ENCODE data around the gene ADCY3. TPM values are rescaled to one million over a fixed set of nuclear protein-coding genes. Genes with fewer than 3 reads are reported as not detected.

ADCY3 gene
- total RNA-seq, 1 donor from 2014 or later = 19.8 TPM

DNA sequence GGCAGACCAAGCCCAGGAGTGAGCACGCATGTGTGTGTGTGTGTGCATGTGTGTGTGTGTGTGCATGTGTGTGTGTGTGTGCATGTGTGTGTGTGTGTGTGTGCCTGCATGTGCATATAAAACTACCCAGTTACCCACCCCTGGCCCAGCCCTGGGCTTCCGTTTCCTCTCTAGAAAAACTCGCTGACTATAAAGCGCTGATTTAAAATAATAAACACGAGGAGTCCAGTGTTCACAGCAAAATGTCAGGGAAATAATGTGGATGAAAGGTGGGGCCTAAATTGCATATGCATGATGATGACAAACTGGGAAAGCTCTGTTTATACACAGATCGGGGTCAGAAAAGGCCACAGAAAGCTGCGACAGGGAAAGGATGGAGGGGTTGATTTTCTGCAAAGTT, 7.5 kb downstream of the ADCY3 start:
- ATAC-seq (ENCODE audit: poor library complexity) (no peak), DNase-seq (no peak)
- intact Hi-C loops (cut with DNase I) = no loop called here

DNA sequence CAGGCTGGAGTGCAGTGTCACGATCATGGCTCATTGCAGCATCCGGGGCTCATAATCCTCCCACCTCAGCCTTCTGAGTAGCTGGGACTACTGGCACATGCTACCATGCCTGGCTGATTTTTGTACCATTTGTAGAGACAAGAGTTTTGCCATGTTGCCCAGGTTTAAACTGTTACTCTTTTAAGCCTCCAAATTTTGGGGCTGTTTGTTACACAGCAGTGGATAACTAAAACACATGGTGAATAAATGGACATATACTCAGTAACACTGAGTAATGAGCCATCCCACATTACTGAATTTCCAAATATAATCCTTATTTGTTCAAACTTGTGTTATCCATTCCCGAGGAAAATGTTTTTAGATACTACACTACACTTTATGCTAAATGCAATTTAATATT, 9.8 kb downstream of the ADCY3 start:
- DNase-seq (no peak), ATAC-seq (ENCODE audit: poor library complexity) (no peak)
- intact Hi-C loops (cut with DNase I) = no loop called here

DNA sequence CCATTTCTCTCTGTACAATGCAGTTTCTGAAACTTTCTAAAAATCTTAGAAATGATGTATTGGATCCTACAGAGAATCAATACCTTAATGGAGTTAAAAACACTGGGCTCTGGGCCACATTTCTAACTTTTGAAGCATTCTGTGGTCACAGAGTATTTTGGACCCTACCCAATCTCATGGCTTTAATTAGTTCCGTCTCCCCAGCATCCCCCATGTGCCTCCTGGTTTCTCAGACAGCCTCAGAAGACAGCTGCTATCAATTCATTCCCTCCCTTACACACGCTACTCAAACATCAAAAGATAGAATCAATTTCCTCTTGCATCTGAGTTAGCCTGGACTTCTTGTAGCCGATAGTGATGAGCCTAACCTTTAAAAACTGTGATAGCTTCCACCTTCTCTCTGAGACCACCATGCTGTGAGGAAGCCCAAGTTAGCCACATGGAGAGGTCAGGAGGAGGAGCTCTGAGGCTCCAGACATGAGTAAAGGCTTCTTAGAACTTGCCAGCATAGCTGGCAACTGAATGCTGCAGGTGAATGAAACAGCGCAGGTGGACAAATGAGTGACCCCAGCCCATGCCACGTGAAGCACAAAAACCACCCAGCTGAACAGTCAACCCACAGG, 10.4 kb downstream of the ADCY3 start:
- ATAC-seq (ENCODE audit: poor library complexity) (no peak), DNase-seq (no peak)
- intact Hi-C loops (cut with DNase I) = no loop called here

DNA sequence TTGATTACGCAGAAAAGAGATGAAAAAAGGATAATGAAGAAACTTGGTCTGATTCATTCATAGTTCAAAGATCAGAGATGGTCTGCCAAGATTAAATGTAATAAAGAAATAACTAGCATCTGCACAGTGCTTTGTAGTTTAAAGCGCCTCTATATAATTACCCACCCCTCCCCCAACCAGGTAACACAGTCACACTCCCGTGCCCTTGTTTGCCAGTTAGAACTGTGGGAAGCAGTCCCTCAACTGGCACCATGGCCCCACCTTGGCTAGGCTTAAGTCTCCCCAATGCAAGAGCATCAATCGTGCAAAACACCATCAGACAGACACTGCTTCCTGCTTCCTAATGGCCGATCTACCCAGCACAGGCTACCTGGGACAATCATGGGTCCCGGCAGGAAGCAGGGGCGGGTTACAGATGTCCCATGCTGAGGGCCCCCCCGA, 11.6 kb downstream of the ADCY3 start:
- intact Hi-C loops (cut with DNase I) = no loop called here
- ATAC-seq (ENCODE audit: poor library complexity) (no peak), DNase-seq (no peak)

DNA sequence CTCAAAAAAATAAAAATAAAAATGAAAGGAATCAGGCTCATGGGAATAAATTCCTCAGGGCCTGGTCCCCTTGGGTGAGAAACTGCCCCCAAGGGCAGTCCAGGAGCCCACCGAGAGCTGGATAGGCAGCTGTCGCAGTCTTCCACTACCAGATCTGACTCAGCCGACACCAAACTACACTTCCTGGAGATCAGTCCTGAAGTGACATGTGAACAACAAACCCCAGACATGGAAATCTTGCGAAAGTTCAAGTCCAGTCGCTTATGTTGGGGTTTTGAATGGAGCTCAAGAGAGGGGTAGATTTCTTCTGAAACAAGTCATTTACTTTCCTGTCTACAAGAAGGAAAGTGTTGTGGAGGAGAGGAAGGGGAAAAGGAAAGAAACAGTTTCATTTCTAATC, 12.9 kb downstream of the ADCY3 start:
- no peak for DNase-seq
- intact Hi-C loops (cut with DNase I) = no loop called here
- ATAC-seq (ENCODE audit: poor library complexity) = no peak

DNA sequence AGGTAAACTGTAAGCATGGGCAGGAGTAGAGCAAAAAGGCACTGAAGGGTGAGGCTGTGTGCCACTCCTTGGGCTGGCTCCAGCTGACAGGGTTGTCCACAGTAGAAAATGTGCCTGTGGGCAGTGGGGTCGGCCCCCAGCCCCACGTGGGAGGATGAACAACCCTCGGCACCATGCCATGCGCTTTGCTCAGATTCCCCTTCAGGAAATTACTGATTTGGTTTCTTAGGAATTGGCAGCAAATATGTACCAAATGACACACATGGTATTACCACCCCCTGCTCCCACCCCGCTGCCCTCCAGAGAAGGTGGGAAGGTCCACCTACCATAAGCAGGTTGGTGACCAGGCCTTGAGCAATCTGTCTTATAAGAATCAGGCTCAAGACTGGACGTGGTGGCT, 13.6 kb downstream of the ADCY3 start:
- DNase-seq = no peak
- intact Hi-C loops (cut with DNase I) = no loop called here
- no peak for ATAC-seq (ENCODE audit: poor library complexity)

DNA sequence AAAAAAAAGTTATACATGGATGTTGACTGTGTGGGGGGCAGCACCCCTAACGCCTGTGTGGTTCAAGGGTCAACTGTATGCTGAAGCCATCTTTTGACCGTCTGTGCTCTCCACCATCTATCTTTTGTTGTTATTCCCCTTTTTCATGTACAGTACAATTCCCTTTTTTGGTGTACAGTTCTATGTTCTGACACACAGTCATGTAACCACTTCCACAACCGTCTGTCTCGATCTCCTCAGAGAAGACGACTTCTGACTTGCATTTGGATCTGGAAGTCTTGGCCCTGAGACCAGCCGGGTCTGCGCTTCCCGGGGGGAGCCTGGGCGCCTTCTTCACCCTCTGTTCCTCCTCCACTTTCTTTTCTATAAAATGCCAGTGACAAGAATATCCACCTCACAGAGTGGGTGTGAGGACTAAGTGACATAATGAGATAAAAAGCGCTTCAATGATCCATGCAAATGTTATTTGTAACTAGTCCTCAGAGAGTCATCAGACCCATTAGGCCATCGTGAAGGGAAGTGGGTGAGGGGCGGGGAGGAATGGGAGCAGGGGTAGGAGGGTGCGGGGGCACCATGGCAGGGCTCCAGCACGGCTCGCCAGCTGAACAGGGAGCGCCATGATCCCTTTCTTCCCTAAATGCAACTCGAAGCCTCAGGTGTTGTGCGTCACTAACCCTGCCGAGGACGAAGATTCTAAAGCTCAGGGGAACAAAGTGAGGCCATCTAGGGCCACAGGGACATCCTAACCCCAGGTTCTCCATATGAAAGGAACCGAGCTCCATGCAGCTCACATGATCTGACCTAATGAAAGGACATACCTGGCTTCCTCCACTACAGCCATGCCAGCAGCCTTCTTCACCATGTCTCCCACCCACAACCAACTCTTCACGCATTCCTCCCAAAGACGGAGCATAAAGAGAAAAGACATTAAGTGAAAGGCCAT, 16.6 kb downstream of the ADCY3 start:
- intact Hi-C loops (cut with DNase I) = no loop called here
- DNase-seq (no peak), ATAC-seq (ENCODE audit: poor library complexity) (no peak)

DNA sequence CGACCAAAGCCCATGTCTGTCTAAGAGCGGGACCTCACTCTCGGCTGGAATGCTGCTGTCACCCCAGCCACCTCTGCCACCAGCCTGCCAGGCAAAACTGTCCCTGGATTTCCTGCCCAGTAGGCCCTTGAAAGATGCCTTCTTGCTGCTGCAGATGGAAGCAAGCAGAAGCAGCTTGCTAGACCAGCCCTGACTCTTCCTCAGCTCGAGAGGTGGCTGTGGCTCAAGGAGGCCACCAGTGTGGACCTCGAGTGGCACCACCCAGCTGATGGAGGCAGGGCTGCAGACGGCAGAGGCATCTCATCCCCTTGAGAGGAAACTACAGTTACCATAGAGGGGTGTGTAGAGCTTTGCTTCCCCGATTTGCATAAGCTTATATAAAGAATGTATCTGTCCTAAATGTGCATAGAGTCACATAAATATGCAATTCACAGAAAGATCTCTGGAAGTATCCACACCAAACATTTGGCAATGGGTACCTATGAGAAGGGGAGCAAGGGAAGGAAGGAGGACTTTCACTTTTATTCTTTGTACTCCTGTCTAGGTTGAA, 20.6 kb downstream of the ADCY3 start:
- no peak for DNase-seq
- intact Hi-C loops (cut with DNase I) = no loop called here
- ATAC-seq (ENCODE audit: poor library complexity) = no peak

DNA sequence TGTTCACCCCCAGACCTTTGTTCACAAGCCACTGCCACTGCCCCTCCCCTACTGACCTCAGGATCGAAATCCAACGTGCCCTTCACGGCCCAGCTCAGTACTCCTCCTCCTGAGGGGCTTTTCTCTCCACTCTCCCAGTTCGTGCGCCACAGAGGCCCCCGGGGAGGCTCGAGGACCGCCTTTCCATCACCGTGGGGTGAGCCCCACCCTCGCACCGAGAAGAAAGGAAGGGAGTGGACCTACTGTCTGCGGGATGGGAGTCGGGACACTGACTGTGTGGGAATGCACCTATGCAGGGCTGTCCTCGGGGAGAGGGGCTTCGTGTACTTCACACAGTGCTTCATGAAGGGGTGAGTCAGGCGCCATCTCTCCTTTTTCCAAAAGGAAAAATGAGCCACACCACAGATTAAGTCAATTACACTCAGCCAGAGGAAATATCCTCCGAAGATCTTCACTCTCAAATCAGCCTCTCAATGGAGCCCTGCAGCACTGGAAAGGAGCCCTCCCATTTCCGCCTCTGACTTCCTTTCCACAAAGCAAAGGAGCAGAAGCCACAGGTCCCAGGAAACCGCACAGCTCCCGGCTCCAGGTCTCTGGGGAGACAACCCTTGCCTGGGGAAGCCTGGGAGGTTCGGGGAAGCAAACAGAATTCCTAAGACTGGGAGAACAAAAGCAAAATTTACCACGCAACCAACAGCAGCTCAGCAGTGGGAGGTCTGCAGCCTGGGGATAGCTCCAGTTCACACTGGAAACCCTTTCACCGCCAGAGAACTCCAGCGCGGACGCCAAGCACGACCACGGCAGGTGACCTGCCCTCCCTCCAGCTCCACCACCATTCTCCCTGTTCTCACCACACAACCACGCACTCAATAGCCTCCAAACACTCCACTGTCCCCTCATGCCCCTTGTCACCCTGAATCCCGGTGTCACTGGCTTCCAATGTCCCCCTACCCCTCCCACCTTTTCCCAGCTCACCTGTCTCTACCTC, 21.6 kb downstream of the ADCY3 start:
- peak; percentile 36 for ATAC-seq (ENCODE audit: poor library complexity)
- no peak for DNase-seq
- intact Hi-C loops (cut with DNase I) = no loop called here

DNA sequence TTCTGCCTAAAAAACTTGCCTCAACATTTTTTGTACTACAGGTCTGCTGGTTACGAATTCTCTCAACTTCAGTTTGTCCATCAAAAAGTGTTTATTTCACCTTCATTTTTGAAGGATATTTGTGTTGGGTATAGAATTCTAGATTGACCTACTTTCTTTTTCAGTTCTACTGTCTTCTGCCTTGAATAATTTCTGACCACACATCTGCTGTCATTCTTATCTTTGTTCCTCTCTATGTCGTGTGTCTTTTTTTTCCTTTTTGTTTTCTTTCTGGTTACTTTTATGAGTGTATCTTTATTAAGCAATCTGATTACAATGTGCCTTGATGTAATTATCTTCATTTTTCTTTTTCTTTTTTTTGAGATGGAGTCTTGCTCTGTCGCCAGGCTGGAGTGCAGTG, 25.3 kb downstream of the ADCY3 start:
- DNase-seq (no peak), ATAC-seq (ENCODE audit: poor library complexity) (no peak)
- intact Hi-C loops (cut with DNase I) = no loop called here

DNA sequence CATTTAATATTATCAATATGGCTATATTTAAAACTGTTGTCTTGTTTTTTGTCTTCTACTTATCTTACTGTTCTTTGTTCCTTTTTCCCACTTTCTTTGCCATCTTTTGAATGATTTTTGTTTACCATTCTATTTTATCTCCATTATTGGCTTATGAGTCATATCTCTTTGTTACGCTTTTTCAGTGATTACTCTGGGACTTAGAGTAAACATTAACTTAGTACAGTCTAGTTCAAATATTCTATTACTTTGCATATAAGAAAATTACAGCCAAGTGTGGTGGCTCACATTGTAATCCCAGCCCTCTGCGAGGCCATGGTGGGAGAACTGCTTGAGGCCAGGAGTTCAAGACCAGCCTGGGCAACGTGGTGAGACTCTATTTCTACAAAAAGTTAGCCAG, 26.1 kb downstream of the ADCY3 start:
- intact Hi-C loops (cut with DNase I) = no loop called here
- ATAC-seq (ENCODE audit: poor library complexity) = no peak
- no peak for DNase-seq

DNA sequence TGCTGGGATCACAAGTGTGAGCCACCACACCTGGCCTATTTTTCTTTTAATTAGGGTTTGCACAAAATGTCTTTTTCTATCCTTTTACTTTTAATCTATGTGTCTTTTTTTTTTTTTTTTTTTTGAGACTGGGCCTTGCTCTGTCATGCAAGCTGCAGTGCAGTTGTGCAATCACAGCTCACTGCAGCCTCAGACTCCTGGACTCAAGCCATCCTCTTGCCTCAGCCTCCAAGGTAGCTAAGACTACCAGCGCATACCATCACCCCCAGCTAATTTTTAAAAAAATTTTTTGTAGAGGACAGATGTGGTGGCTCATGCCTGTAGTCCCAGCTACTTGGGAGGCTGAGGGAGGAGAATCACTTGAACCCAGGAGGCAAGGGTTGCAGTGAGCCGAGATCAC, 27.1 kb downstream of the ADCY3 start:
- intact Hi-C loops (cut with DNase I) = no loop called here
- ATAC-seq (ENCODE audit: poor library complexity) = no peak

DNA sequence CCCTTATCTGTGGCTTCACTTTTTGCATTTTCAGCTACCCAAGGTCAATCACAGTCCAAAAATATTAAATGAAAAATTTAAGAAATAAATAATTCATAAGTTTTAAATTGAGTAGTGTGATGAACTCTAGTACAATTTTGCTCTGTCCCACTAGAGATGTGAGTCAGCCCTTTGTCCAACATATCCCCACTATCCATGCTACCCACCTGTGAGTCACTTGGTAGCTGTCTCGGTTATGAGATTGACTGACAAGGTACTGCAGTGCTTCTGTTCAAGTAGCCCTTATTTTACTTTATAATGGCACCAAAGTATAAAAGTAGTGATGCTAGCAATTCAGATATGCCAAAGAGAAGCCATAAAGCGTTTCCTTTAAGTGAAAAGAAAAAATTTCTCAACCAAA, 28.8 kb downstream of the ADCY3 start:
- ATAC-seq (ENCODE audit: poor library complexity) (no peak), DNase-seq (no peak)
- intact Hi-C loops (cut with DNase I) = no loop called here

More for the DNA sequence above, 27.1 kb downstream of the ADCY3 start:
- no peak for DNase-seq

DNA sequence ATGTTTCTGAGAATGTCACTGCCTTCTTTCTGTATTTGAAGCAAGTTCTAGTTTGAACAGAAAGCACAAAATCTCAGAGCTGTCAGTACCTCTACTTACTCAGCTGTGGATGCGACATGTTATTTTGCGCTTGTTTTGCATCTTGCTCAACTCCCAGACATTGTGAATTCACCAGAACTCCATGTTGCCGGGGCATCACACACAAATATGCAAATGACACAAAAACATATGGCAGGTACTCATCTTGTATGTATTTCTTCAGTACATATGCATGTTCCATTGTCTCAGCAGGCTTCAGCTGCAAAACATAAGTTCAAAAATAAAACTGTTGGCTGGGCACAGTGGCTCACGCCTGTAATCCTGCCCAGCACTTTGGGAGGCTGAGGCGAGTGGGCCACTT, 30.8 kb downstream of the ADCY3 start:
- intact Hi-C loops (cut with DNase I) = no loop called here
- ATAC-seq (ENCODE audit: poor library complexity) = no peak
- no peak for DNase-seq

DNA sequence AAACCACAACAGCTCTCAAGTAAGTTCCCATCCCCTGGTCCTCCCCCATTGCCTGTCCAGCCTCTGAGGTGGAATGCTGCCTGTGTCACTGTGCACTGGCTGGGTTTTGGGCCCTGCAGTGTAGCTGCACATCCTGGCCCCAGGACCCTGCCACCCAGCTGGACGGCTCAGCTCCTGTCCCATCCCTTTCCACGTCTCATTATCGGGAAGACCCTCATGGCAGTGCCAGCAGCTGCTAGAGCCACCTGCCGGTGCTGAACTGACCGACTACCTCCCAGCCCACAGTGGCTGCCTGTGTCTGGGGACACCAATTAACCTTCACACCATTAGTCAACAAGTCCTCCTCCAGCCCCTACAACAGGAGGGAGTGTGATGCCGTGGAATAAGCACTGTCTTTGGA, 31.9 kb downstream of the ADCY3 start:
- no peak for DNase-seq
- ATAC-seq (ENCODE audit: poor library complexity) = no peak
- intact Hi-C loops (cut with DNase I) = no loop called here

DNA sequence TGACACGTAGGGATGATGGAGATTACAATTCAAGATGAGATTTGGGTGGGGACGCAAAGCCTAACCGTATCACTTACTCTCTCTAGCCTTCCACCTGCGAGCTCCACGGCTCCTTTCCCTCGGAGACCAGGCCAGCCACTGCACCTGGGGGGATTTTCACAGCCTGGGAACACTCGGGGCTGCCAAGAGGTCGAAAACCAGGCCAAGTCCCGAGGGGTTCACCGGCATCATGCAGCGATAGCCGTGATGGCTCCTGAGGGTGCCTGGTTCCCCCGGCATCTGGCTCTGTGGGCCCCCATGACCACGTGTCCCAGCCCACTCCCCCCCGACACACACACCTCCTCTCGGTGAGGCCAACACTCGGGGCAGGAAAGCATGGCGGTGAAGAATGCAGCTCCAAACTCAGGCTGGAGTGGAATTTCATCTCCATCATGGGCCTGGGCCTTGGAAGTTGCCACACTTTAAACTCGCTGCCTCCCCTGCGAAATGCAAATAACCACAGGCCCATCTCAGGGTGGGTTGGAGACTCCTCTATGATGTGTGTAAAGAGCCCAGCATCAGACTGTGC, 32.6 kb downstream of the ADCY3 start:
- DNase-seq (no peak), ATAC-seq (ENCODE audit: poor library complexity) (no peak)
- intact Hi-C loops (cut with DNase I) = no loop called here

DNA sequence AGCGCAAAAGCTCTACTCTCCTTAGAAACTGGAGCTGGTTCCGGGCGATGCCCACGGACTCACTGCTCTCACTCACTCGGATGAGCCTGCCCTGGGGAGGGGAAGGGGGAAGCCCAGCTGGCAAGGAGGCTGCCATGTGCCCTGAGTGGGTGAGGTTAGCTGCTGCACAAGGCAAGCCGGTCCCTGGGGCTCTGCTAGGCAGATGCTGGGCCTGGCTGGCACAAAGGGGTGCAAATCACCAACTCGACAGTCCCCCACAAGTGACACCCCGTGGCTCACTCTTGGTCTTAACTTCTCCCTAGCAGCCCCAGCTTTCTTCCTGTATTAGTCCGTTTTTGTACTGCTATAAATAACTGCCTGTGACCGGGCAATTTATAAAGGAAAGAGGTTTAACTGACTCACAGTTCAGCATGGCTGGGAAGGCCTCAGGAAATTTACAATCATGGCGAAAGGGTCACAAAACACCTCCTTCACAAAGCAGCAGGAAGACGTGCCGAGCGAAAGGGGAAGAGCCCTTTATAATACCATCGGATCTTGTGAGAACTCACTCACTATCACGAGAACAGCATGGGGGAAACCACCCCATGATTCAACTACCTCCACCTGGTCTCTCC, 33.2 kb downstream of the ADCY3 start:
- ATAC-seq (ENCODE audit: poor library complexity) = no peak
- intact Hi-C loops (cut with DNase I) = no loop called here
- no peak for DNase-seq

DNA sequence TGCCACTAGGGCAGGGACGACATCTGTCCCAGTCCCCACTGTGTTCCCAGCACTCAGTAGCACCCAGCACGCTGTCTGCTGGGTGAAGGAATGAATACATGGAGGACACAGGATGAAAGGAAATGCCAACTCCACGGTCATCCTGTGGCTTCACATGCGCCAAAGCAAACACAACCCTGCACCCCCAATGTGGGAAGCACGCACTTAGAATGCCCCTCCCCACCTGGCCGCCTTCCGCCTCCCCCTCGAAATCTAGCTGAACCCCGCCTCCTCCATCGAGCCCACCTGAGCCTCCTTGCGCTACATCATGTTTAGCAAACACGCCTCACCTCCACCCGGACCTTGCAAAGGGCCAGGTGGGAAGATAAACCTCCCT, 33.9 kb downstream of the ADCY3 start:
- DNase-seq = no peak
- intact Hi-C loops (cut with DNase I) = no loop called here
- ATAC-seq (ENCODE audit: poor library complexity) = no peak

Measured in Right ventricle myocardium superior (tissue), 1 donor.